ENCODE results near the gene LPAR2.
"Not testable (repeated sequence)": the region's sequence is repeated elsewhere in the genome, so short reads cannot be mapped to it uniquely, and the experiment has no call there.

The LPAR2 gene

DNA sequence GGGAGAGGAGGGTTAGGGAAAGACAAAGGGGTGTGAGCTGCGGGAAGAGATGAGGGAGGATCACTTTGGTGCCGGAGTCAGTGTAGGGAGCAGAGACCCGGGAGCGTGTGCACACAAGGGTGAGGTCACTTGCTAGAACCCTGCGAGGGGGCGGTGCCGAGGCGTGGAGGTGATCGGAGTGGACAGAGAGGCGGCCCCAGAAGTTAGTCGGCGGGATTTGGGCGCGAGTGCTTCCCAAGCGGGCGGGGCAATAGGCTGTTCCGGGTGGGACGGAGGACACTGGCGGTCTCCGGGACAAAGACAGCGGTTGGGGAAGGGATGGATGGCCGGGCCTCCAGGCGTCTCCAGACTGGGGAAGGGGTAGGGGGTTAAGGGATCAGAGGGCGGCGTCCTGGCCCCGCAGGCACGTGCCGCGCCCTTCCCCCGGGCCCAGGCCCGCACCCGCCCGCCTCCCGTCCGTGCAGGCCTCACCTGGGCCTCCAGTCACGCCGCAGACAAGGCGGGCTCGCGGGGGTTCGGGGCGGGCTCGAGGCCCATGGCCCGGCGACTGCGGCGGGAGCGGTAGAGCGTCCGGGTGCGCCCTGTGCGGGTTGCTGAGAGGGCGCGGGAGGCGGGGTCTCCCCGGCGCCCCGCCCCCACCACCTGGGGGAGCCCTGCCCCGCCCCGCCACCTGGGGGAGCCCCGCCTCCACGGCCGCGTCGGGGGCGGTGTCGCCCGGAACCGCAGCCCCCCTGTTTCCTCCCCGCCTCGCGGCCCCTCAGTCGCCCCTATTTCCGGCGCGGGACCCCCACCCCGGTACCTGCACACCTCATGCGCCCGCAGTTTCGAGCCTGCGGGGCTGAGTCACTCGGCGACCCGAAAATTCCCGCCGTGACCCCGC lies at the start of gene LPAR2:
Gene LPAR2, minus strand, starts transcription at position 600 of the 880 bp plus-strand sequence. CDS start 945 bp downstream, outside the sequence.
- peak within 1 kb of the TSS; percentile 28 to 57 for H3K4me3 ChIP-seq (ENCODE audit: low read depth in 1 of 2, low read length in 2 of 2)
- no peaks in the 10 kb centered on the region for H3K9me3 ChIP-seq (ENCODE audit: control insufficient read depth in 1 of 2, low read length in 2 of 2)
- peaks cover 0 to 16% of the 10 kb centered on the region in 2 donors for H3K4me1 ChIP-seq (ENCODE audit: control insufficient read depth in 1 of 2, insufficient read depth in 2 of 2, low read length in 2 of 2)
- no peak within 1 kb of the TSS for H3K27ac ChIP-seq (ENCODE audit: low read length)
- no peaks in the 10 kb centered on the region for H3K27me3 ChIP-seq (ENCODE audit: low read depth, low read length)
- H3K36me3 ChIP-seq (ENCODE audit: control insufficient read depth in 1 of 2, insufficient read depth in 2 of 2, low read length in 2 of 2) = no peaks in the 10 kb centered on the region

- peaks cover 12 to 18% of the 10 kb centered on the region in 2 donors for H3K9me3 ChIP-seq (ENCODE audit: control insufficient read depth in 1 of 2, low read length in 2 of 2)
- H3K27ac ChIP-seq (ENCODE audit: low read length) = no peak overlapping the region
- no peaks in the 10 kb centered on the region for H3K4me1 ChIP-seq (ENCODE audit: control insufficient read depth in 1 of 2, insufficient read depth in 2 of 2, low read length in 2 of 2)
- peaks cover 31 to 53% of the 10 kb centered on the region in 2 donors for H3K36me3 ChIP-seq (ENCODE audit: control insufficient read depth in 1 of 2, insufficient read depth in 2 of 2, low read length in 2 of 2)
- no peak overlapping the region for H3K4me3 ChIP-seq (ENCODE audit: low read depth in 1 of 2, low read length in 2 of 2)
- no peaks in the 10 kb centered on the region for H3K27me3 ChIP-seq (ENCODE audit: low read depth, low read length)
Measured at GRCh38 chr19:19677579-19677978, 49.6 kb upstream of the LPAR2 start.

- Histone ChIP-seq H3K36me3 (ENCODE audit: control insufficient read depth in 1 of 2, insufficient read depth in 2 of 2, low read length in 2 of 2) (peaks cover 22 to 33% of the 10 kb centered on the region in 2 donors), H3K27ac (ENCODE audit: low read length) (no peak overlapping the region), H3K4me1 (ENCODE audit: control insufficient read depth in 1 of 2, insufficient read depth in 2 of 2, low read length in 2 of 2) (peaks cover 0 to 4% of the 10 kb centered on the region in 2 donors), H3K9me3 (ENCODE audit: control insufficient read depth in 1 of 2, low read length in 2 of 2) (peaks cover 4 to 11% of the 10 kb centered on the region in 2 donors), H3K27me3 (ENCODE audit: low read depth, low read length) (no peaks in the 10 kb centered on the region), H3K4me3 (ENCODE audit: low read depth in 1 of 2, low read length in 2 of 2) (no peak overlapping the region)
Measured at GRCh38 chr19:19674315-19674714, 46.3 kb upstream of the LPAR2 start.

DNA sequence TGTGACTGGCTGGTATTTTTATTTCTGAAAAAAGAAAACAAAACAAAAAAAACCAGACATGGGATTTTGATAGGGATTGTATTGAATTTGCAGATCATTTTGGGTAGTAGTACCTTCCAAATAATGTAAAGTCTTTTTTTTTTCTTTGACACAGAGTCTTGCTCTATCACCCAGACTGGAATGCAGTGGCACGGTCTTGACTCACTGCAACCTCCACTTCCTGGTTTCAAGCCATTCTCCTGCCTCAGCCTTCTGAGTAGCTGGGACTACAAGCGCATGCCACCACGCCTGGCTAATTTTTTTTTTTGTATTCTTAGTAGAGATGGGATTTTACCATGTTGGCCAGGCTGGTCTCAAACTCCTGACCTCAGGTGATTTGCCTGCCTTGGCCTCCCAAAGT lies 44.8 kb upstream of the LPAR2 start:
- Histone ChIP-seq H3K4me3 (ENCODE audit: low read depth in 1 of 2, low read length in 2 of 2) (no peak overlapping the region), H3K36me3 (ENCODE audit: control insufficient read depth in 1 of 2, insufficient read depth in 2 of 2, low read length in 2 of 2) (peaks cover 11 to 19% of the 10 kb centered on the region in 2 donors), H3K4me1 (ENCODE audit: control insufficient read depth in 1 of 2, insufficient read depth in 2 of 2, low read length in 2 of 2) (peaks cover 0 to 5% of the 10 kb centered on the region in 2 donors), H3K27ac (ENCODE audit: low read length) (no peak overlapping the region), H3K9me3 (ENCODE audit: control insufficient read depth in 1 of 2, low read length in 2 of 2) (peaks cover 0 to 3% of the 10 kb centered on the region in 2 donors), H3K27me3 (ENCODE audit: low read depth, low read length) (no peaks in the 10 kb centered on the region)

DNA sequence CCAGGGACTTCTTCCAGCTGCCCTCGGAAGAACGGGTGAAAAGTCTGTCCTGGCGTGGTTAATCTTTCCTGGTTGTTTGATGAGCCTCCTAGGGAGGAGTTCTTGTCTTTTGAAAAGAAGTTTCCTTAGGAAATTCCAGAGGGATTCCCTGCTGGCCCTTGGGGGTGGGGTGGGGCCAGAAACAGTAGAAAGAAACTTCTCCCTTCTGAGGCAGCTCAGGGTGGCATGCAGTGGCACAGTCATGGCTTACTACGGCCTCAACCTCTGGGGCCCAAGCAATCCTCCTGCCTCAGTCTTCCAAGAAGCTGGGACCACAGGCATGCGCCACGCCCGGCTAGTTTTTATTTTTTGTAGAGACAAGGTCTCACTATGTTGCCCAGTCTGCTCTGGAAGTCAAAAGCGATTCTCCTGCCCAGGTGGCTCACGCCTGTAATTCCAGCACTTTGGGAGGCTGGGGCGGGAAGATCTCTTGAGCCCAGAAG lies 42.1 kb upstream of the LPAR2 start:
- Histone ChIP-seq H3K36me3 (ENCODE audit: control insufficient read depth in 1 of 2, insufficient read depth in 2 of 2, low read length in 2 of 2) (peaks cover 0 to 4% of the 10 kb centered on the region in 2 donors), H3K4me1 (ENCODE audit: control insufficient read depth in 1 of 2, insufficient read depth in 2 of 2, low read length in 2 of 2) (peaks cover 0 to 5% of the 10 kb centered on the region in 2 donors), H3K9me3 (ENCODE audit: control insufficient read depth in 1 of 2, low read length in 2 of 2) (no peaks in the 10 kb centered on the region), H3K27ac (ENCODE audit: low read length) (no peak overlapping the region), H3K4me3 (ENCODE audit: low read depth in 1 of 2, low read length in 2 of 2) (peak overlapping the region; percentile 77 to 83), H3K27me3 (ENCODE audit: low read depth, low read length) (no peaks in the 10 kb centered on the region)

- Histone ChIP-seq H3K4me3 (ENCODE audit: low read depth in 1 of 2, low read length in 2 of 2) (peak within 1 kb of the TSS; percentile 77 to 83), H3K27ac (ENCODE audit: low read length) (peak within 1 kb of the TSS; percentile 54), H3K36me3 (ENCODE audit: control insufficient read depth in 1 of 2, insufficient read depth in 2 of 2, low read length in 2 of 2) (no peaks in the 10 kb centered on the region), H3K9me3 (ENCODE audit: control insufficient read depth in 1 of 2, low read length in 2 of 2) (no peaks in the 10 kb centered on the region), H3K27me3 (ENCODE audit: low read depth, low read length) (no peaks in the 10 kb centered on the region), H3K4me1 (ENCODE audit: control insufficient read depth in 1 of 2, insufficient read depth in 2 of 2, low read length in 2 of 2) (peaks cover 0 to 5% of the 10 kb centered on the region in 2 donors)
Measured at GRCh38 chr19:19668230-19669012, 40.4 kb upstream of the LPAR2 start, which contains the start of gene ZNF101. TSS of gene ZNF101 (plus strand) at chr19:19668839. CDS start at chr19:19668964, 125 bp downstream.

GRCh38 chr19:19665420-19665948 lies 37.5 kb upstream of the LPAR2 start:
- H3K27ac ChIP-seq (ENCODE audit: low read length); H3K27me3 ChIP-seq (ENCODE audit: low read depth, low read length); H3K36me3 ChIP-seq (ENCODE audit: control insufficient read depth in 1 of 2, insufficient read depth in 2 of 2, low read length in 2 of 2); H3K4me3 ChIP-seq (ENCODE audit: low read depth in 1 of 2, low read length in 2 of 2); H3K9me3 ChIP-seq (ENCODE audit: control insufficient read depth in 1 of 2, low read length in 2 of 2): not testable (repeated sequence)
- H3K4me1 ChIP-seq (ENCODE audit: control insufficient read depth in 1 of 2, insufficient read depth in 2 of 2, low read length in 2 of 2) = peaks cover 11 to 25% of the 10 kb centered on the region in 2 donors

GRCh38 chr19:19663256-19664120 lies 35.5 kb upstream of the LPAR2 start, which contains the start of gene ATP13A1:
TSS of gene ATP13A1 (minus strand) at chr19:19663676. CDS start at chr19:19663666, 10 bp downstream.
- Histone ChIP-seq H3K27ac (ENCODE audit: low read length) (peak within 1 kb of the TSS; percentile 77), H3K27me3 (ENCODE audit: low read depth, low read length) (no peaks in the 10 kb centered on the region), H3K36me3 (ENCODE audit: control insufficient read depth in 1 of 2, insufficient read depth in 2 of 2, low read length in 2 of 2) (peaks cover 6 to 13% of the 10 kb centered on the region in 2 donors), H3K9me3 (ENCODE audit: control insufficient read depth in 1 of 2, low read length in 2 of 2) (no peaks in the 10 kb centered on the region), H3K4me3 (ENCODE audit: low read depth in 1 of 2, low read length in 2 of 2) (peak within 1 kb of the TSS; percentile 78 to 94), H3K4me1 (ENCODE audit: control insufficient read depth in 1 of 2, insufficient read depth in 2 of 2, low read length in 2 of 2) (peaks cover 11 to 19% of the 10 kb centered on the region in 2 donors)

GRCh38 chr19:19662871-19663255 lies 34.8 kb upstream of the LPAR2 start:
- peaks cover 11 to 19% of the 10 kb centered on the region in 2 donors for H3K4me1 ChIP-seq (ENCODE audit: control insufficient read depth in 1 of 2, insufficient read depth in 2 of 2, low read length in 2 of 2)
- H3K9me3 ChIP-seq (ENCODE audit: control insufficient read depth in 1 of 2, low read length in 2 of 2) = no peaks in the 10 kb centered on the region
- H3K4me3 ChIP-seq (ENCODE audit: low read depth in 1 of 2, low read length in 2 of 2) = peak overlapping the region; percentile 78 to 94
- peak overlapping the region; percentile 77 for H3K27ac ChIP-seq (ENCODE audit: low read length)
- H3K27me3 ChIP-seq (ENCODE audit: low read depth, low read length) = no peaks in the 10 kb centered on the region
- H3K36me3 ChIP-seq (ENCODE audit: control insufficient read depth in 1 of 2, insufficient read depth in 2 of 2, low read length in 2 of 2) = peaks cover 9 to 18% of the 10 kb centered on the region in 2 donors

- H3K9me3 ChIP-seq (ENCODE audit: control insufficient read depth in 1 of 2, low read length in 2 of 2) = no peaks in the 10 kb centered on the region
- H3K27ac ChIP-seq (ENCODE audit: low read length) = peak overlapping the region; percentile 0
- peak overlapping the region; percentile 78 to 94 for H3K4me3 ChIP-seq (ENCODE audit: low read depth in 1 of 2, low read length in 2 of 2)
Measured at GRCh38 chr19:19662344-19662743, 34.3 kb upstream of the LPAR2 start.

More at GRCh38 chr19:19662344-19662743, 34.3 kb upstream of the LPAR2 start:
- peaks cover 13 to 21% of the 10 kb centered on the region in 2 donors for H3K36me3 ChIP-seq (ENCODE audit: control insufficient read depth in 1 of 2, insufficient read depth in 2 of 2, low read length in 2 of 2)
- no peaks in the 10 kb centered on the region for H3K27me3 ChIP-seq (ENCODE audit: low read depth, low read length)
- peaks cover 11 to 19% of the 10 kb centered on the region in 2 donors for H3K4me1 ChIP-seq (ENCODE audit: control insufficient read depth in 1 of 2, insufficient read depth in 2 of 2, low read length in 2 of 2)

All from muscle layer of duodenum (tissue), 2 donors.